HepG2 (cell line): ENCODE measurements around the gene RAB30. TPM values are rescaled to one million over a fixed set of nuclear protein-coding genes. Genes with fewer than 3 reads are reported as not detected.

ENCODE experiments used
- HNF4A ChIP-seq: sonication (generic); formaldehyde crosslinking; IDR thresholded peaks from 2 replicates; pipeline ENCODE4 v1.4.0; 2020; ENCODE audit warnings: missing genetic modification reagents
- PHF5A ChIP-seq: IDR thresholded peaks from one replicate; pipeline ENCODE4 v1.6.1; 2018; ENCODE audit warnings: low read depth, missing genetic modification reagents; ENCODE audit not compliant: unreplicated experiment
- ZNF12 ChIP-seq: sonication (generic); formaldehyde crosslinking; IDR thresholded peaks from 2 replicates; pipeline ENCODE4 v1.5.0; 2020; ENCODE audit warnings: missing genetic modification reagents
- ZNF280B ChIP-seq: sonication (generic); formaldehyde crosslinking; IDR thresholded peaks from 2 replicates; pipeline ENCODE4 v1.5.0; 2020; ENCODE audit warnings: missing genetic modification reagents, mild to moderate bottlenecking, borderline replicate concordance
- ZNF513 ChIP-seq: sonication (generic); formaldehyde crosslinking; conservative IDR thresholded peaks from 2 replicates; pipeline ENCODE4 v1.5.0; 2020; ENCODE audit warnings: missing genetic modification reagents
- ZSCAN31 ChIP-seq: sonication (generic); formaldehyde crosslinking; IDR thresholded peaks from 2 replicates; pipeline ENCODE4 v1.5.0; 2020; ENCODE audit warnings: low read depth, mild to moderate bottlenecking, missing genetic modification reagents
- ZUFSP ChIP-seq: sonication (generic); formaldehyde crosslinking; IDR thresholded peaks from 2 replicates; pipeline ENCODE4 v1.9.0; 2021; ENCODE audit warnings: missing genetic modification reagents, mild to moderate bottlenecking, borderline replicate concordance
- polyA plus RNA-seq, 8 experiments: library from polyadenylated mRNA; depleted of rRNA in 3 of 8; stranded (reverse) in 7 of 8; unstranded in 1 of 8; fragments of >200 nt; fragmentation: Illumina TruSeq in 4 of 8; extraction: Trizol in 4 of 8; gene quantifications; 2 replicates each; pipeline versions ENCODE4 v1.2.1 to v1.2.3, GENCODE V29; 2011 to 2016; ENCODE audit warnings: low read depth in 4 of 8, missing spikeins in 1 of 8, mixed read lengths in 1 of 8; ENCODE audit not compliant: insufficient read depth in 1 of 8
- total RNA-seq, 5 experiments: library from RNA; depleted of rRNA; stranded (reverse); fragments of >200 nt; fragmentation: Illumina TruSeq; extraction: Trizol; gene quantifications; 2 replicates each; pipeline ENCODE4 v1.2.3, GENCODE V29; 2016; ENCODE audit warnings: low read depth in 1 of 5
- TF ChIP-seq, protein P1 (sequence below): sonication (generic); formaldehyde crosslinking; IDR thresholded peaks from 2 replicates; pipeline ENCODE4 v1.4.0; 2020; ENCODE audit warnings: low read depth, missing genetic modification reagents
- TF ChIP-seq, protein P2 (sequence below): sonication (generic); formaldehyde crosslinking; IDR thresholded peaks from 2 replicates; pipeline ENCODE4 v1.5.0; 2020; ENCODE audit warnings: missing genetic modification reagents
- TF ChIP-seq, protein P3 (sequence below): IDR thresholded peaks from 2 replicates; pipeline ENCODE4 v1.6.1; 2016; ENCODE audit warnings: missing biosample characterization, missing genetic modification reagents, low read depth
- TF ChIP-seq, protein P4 (sequence below): sonication (generic); formaldehyde crosslinking; IDR thresholded peaks from 2 replicates; pipeline ENCODE4 v1.4.0; 2020; ENCODE audit warnings: mild to moderate bottlenecking, low read depth, missing genetic modification reagents

Gene RAB30
- total and polyA plus RNA-seq, 2 of the 13 experiments (the other 11 are each of a cell fraction or from before 2014, with no cell fraction given) = 3.7 to 5.0 TPM

DNA sequence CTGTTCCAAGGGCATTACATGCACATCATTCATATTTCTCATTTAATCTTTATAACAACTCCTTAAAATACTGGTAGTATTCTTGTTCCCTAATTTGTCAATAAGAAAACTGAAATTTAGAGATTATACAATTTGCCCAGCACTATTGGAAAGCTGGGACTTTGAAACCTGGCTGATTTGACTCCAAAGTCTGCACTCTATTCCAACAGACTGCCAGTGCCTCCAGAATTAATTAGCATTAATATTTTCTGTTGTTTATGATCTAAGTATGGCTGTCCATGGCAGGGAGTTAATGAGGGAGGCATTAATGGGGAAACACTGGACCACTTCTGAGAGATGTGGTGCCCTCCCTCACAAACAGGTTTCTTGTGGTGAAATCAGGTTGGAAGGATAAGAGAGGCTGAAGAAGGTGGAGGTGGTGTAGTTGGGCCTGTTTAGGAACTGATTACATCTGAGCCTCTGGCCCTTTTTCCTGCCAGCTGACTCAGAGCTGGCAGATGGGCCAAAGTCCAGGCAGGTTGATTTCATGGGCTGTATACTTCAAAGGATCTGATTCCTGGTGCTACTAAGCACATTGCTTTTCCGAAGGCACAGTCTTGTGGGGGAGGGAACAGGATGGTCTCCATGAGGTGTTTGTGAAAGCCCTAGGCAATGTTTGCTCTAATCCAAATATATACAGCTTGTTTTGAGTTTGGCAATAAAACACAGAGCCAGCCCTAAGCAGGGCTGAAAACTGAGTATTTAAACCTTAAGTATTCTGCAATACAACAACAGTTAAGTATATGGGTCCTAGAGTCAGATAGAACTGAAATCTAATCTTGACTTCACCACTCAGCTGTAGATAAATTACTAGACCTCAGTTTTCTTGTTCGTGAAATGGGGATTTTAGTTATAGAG, 21.0 kb upstream of the RAB30 start (continued):
- TF ChIP-seq ZUFSP (CRISPR knock-in tag) = no peak
- TF ChIP-seq HNF4A = peak; percentile 97
- peak; percentile 59; the same call in 1 of the 2 replicates for TF ChIP-seq ZSCAN31 (CRISPR knock-in tag)
- TF ChIP-seq, protein P1, sequence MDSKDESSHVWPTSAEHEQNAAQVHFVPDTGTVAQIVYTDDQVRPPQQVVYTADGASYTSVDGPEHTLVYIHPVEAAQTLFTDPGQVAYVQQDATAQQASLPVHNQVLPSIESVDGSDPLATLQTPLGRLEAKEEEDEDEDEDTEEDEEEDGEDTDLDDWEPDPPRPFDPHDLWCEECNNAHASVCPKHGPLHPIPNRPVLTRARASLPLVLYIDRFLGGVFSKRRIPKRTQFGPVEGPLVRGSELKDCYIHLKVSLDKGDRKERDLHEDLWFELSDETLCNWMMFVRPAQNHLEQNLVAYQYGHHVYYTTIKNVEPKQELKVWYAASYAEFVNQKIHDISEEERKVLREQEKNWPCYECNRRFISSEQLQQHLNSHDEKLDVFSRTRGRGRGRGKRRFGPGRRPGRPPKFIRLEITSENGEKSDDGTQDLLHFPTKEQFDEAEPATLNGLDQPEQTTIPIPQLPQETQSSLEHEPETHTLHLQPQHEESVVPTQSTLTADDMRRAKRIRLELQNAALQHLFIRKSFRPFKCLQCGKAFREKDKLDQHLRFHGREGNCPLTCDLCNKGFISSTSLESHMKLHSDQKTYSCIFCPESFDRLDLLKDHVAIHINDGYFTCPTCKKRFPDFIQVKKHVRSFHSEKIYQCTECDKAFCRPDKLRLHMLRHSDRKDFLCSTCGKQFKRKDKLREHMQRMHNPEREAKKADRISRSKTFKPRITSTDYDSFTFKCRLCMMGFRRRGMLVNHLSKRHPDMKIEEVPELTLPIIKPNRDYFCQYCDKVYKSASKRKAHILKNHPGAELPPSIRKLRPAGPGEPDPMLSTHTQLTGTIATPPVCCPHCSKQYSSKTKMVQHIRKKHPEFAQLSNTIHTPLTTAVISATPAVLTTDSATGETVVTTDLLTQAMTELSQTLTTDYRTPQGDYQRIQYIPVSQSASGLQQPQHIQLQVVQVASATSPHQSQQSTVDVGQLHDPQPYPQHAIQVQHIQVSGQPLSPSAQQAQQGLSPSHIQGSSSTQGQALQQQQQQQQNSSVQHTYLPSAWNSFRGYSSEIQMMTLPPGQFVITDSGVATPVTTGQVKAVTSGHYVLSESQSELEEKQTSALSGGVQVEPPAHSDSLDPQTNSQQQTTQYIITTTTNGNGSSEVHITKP = peak; percentile 78
- TF ChIP-seq ZNF513 = no peak
- peak; percentile 83; the same call in 1 of the 2 replicates for TF ChIP-seq ZNF12
- TF ChIP-seq, protein P2, sequence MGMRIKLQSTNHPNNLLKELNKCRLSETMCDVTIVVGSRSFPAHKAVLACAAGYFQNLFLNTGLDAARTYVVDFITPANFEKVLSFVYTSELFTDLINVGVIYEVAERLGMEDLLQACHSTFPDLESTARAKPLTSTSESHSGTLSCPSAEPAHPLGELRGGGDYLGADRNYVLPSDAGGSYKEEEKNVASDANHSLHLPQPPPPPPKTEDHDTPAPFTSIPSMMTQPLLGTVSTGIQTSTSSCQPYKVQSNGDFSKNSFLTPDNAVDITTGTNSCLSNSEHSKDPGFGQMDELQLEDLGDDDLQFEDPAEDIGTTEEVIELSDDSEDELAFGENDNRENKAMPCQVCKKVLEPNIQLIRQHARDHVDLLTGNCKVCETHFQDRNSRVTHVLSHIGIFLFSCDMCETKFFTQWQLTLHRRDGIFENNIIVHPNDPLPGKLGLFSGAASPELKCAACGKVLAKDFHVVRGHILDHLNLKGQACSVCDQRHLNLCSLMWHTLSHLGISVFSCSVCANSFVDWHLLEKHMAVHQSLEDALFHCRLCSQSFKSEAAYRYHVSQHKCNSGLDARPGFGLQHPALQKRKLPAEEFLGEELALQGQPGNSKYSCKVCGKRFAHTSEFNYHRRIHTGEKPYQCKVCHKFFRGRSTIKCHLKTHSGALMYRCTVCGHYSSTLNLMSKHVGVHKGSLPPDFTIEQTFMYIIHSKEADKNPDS = no peak
- no peak for TF ChIP-seq ZNF280B (CRISPR knock-in tag)
- no peak for TF ChIP-seq PHF5A
- TF ChIP-seq, protein P3, sequence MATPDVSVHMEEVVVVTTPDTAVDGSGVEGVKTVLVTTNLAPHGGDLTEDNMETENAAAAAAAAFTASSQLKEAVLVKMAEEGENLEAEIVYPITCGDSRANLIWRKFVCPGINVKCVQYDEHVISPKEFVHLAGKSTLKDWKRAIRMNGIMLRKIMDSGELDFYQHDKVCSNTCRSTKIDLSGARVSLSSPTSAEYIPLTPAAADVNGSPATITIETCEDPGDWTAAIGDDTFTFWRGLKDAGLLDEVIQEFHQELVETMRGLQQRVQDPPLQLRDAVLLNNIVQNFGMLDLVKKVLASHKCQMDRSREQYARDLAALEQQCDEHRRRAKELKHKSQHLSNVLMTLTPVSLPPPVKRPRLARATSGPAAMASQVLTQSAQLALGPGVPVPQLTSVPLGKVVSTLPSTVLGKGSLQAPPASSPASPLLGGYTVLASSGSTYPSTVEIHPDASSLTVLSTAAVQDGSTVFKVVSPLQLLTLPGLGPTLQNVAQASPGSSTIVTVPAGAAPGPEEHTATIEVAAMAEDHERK (CRISPR knock-in tag) = no peak
- TF ChIP-seq, protein P4, sequence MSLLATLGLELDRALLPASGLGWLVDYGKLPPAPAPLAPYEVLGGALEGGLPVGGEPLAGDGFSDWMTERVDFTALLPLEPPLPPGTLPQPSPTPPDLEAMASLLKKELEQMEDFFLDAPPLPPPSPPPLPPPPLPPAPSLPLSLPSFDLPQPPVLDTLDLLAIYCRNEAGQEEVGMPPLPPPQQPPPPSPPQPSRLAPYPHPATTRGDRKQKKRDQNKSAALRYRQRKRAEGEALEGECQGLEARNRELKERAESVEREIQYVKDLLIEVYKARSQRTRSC (CRISPR knock-in tag) = no peak
